Mesothelial cell of epicardium (in vitro differentiated cells): Measurements from ENCODE around the gene RGL3. TPM values are rescaled to one million over a fixed set of nuclear protein-coding genes. Genes with fewer than 3 reads are reported as not detected.
"Not testable (repeated sequence)": the region's sequence is repeated elsewhere in the genome, so short reads cannot be mapped to it uniquely, and the experiment has no call there.

Source experiments
- DNase-seq, 2 experiments: peaks; one replicate each; pipeline ENCODE4 v3.0.0; 2021; ENCODE audit warnings: low spot score in 2 of 2; ENCODE audit not compliant: unreplicated experiment in 2 of 2
- H3K27ac Mint-ChIP-seq: 2 replicates; pipeline ENCODE4 v1.8.0; 2021; ENCODE audit warnings: mixed read lengths
- H3K27me3 Mint-ChIP-seq: 2 replicates; pipeline ENCODE4 v1.8.0; 2021; ENCODE audit warnings: low read depth, mixed read lengths
- H3K36me3 Mint-ChIP-seq: 2 replicates; pipeline ENCODE4 v1.8.0; 2021; ENCODE audit warnings: mixed read lengths
- H3K4me1 Mint-ChIP-seq: 2 replicates; pipeline ENCODE4 v1.8.0; 2021; ENCODE audit warnings: mixed read lengths
- H3K4me3 Mint-ChIP-seq: 2 replicates; pipeline ENCODE4 v1.8.0; 2021; ENCODE audit warnings: mild to moderate bottlenecking, moderate library complexity, mixed read lengths
- H3K9me3 Mint-ChIP-seq: 2 replicates; pipeline ENCODE4 v1.8.0; 2021; ENCODE audit warnings: mixed read lengths
- total RNA-seq: library from RNA; stranded (reverse); gene quantifications from 3 replicates; pipeline ENCODE4 v1.2.1, GENCODE V29; 2021
- TF ChIP-seq, protein P1 (sequence below): fragments of 200-600 bp; sonication (generic); IDR thresholded peaks from one replicate; pipeline ENCODE4 v1.5.0; 2021; ENCODE audit warnings: antibody characterized with exemption; ENCODE audit not compliant: unreplicated experiment

The RGL3 gene
- total RNA-seq, 1 donor from 2014 or later: 80.8 TPM

DNA sequence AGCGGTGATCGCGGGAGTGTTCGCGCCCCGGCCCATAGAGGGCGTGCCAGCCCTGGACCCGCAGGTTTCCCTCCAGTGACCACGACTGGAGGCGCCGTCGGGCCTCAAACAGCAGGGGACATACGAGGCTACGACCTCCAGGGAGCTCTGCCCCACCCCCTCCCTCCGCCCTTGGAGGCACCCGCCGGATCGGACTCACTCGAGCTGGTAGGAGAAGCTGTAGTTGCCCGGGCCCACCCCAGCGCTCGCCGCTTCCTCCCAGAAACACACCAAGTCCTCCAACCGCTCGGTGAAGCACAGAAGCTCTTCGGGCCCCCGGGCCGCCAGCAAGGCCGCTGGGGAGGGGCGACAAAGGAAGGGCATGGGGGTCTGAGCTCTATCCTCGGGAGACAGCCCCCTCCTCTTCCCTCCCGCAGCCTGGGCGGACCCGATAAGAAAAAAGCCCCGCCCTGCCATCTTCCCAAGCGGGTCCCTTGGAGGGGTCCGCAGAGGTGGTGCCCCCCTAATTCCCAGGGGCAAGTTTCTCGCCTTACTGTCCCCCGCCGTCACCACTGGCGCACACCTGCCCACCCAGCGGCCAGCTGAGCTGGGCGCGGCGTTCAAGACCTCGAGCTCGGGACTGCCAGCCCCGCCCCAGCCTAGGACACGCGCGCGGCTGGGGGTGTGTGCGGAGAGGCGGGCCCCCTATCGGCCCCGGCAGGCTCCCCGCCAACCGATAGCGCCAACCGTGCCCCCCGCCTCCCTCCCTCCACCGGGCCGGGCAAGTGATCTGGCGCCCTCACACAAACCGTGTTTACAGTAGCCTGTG lies 36.0 kb downstream of the RGL3 start:
- H3K36me3 Mint-ChIP-seq: no peaks in the 10 kb centered on the region
- peaks cover 25% of the 10 kb centered on the region for H3K27me3 Mint-ChIP-seq
- H3K27ac Mint-ChIP-seq: no peak overlapping the region
- H3K4me3 Mint-ChIP-seq: peak overlapping the region; percentile 84
- DNase-seq: no peak
- TF ChIP-seq, protein P1, sequence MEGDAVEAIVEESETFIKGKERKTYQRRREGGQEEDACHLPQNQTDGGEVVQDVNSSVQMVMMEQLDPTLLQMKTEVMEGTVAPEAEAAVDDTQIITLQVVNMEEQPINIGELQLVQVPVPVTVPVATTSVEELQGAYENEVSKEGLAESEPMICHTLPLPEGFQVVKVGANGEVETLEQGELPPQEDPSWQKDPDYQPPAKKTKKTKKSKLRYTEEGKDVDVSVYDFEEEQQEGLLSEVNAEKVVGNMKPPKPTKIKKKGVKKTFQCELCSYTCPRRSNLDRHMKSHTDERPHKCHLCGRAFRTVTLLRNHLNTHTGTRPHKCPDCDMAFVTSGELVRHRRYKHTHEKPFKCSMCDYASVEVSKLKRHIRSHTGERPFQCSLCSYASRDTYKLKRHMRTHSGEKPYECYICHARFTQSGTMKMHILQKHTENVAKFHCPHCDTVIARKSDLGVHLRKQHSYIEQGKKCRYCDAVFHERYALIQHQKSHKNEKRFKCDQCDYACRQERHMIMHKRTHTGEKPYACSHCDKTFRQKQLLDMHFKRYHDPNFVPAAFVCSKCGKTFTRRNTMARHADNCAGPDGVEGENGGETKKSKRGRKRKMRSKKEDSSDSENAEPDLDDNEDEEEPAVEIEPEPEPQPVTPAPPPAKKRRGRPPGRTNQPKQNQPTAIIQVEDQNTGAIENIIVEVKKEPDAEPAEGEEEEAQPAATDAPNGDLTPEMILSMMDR: peak; percentile 85
- no peaks in the 10 kb centered on the region for H3K9me3 Mint-ChIP-seq
- peaks cover 18% of the 10 kb centered on the region for H3K4me1 Mint-ChIP-seq

DNA sequence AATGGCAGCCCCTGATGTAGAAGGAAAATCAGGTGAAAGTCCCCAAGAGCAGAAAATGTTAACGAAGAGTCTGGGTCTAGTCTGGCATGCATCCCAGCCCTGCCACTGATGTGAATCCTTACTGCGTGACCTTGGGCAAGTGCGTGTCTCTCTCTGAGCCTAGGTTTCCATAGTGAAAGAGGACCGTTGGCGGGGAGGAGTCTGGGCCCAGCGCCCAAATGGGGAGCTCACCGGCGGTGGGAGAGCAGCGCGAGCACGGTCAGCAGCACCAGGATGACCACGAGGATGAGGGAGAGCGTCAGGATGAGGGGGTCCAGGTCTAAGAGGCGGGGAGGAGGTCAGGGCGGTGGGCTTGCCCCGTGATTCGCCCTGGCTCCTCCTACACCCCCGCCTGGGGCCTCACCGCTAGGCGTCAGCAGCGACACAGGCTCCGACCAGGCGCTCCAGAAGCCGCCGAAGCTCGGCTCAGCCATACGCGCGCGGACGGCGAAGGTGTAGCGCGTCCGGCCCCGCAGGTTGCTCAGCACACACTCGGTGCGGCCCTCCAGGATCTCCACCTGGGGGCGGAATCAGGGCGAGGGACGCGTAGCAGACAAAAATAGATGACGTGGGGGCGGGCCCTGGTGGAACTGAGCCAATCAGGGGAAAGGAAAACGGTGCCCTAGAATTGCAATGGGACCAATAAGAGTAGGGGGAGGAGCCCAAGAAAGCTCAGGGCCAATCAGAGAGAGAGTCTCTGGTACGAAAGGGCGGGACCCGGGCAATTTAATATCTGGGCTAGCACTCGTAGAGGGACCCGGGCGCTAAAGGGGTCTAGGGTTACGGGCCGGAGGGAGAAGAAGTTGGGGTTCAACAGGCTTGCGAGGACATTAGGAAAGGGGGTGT lies 38.2 kb downstream of the RGL3 start:
- peak overlapping the region; percentile 84 for H3K4me3 Mint-ChIP-seq
- peaks cover 25% of the 10 kb centered on the region for H3K27me3 Mint-ChIP-seq
- TF ChIP-seq, protein P1: peak; percentile 57
- H3K9me3 Mint-ChIP-seq: no peaks in the 10 kb centered on the region
- H3K27ac Mint-ChIP-seq: peak overlapping the region; percentile 98
- DNase-seq: peak; percentile 90 to 96
- H3K36me3 Mint-ChIP-seq: no peaks in the 10 kb centered on the region
- H3K4me1 Mint-ChIP-seq: peaks cover 20% of the 10 kb centered on the region

DNA sequence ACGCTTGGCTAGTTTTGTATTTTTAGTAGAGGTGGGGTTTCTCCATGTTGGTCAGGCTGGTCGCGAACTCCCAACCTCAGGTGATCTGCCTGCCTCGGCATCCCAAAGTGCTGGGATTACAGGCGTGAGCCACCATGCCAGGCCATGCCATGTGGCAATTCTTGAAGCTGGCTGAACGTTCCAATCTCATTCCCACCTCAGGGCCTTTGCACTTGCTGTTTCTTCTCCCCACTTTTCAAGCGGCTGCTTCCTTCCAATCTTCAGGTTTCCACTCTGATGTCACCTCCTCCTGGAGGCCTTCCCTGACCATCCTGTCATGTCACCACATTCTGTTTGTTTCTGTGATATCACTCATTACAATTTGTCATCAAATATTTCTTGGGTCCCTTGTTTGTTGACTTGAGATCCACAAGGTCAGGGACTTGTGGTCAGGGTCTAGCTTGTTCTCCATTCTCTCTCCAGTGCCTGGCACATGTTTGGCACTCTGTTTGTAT lies 39.2 kb downstream of the RGL3 start:
- H3K4me1 Mint-ChIP-seq: peaks cover 20% of the 10 kb centered on the region
- no peaks in the 10 kb centered on the region for H3K36me3 Mint-ChIP-seq
- H3K27me3 Mint-ChIP-seq: peaks cover 25% of the 10 kb centered on the region
- TF ChIP-seq, protein P1: no peak
- no peak overlapping the region for H3K27ac Mint-ChIP-seq
- H3K4me3 Mint-ChIP-seq: peak overlapping the region; percentile 84
- H3K9me3 Mint-ChIP-seq: no peaks in the 10 kb centered on the region
- DNase-seq: no peak

DNA sequence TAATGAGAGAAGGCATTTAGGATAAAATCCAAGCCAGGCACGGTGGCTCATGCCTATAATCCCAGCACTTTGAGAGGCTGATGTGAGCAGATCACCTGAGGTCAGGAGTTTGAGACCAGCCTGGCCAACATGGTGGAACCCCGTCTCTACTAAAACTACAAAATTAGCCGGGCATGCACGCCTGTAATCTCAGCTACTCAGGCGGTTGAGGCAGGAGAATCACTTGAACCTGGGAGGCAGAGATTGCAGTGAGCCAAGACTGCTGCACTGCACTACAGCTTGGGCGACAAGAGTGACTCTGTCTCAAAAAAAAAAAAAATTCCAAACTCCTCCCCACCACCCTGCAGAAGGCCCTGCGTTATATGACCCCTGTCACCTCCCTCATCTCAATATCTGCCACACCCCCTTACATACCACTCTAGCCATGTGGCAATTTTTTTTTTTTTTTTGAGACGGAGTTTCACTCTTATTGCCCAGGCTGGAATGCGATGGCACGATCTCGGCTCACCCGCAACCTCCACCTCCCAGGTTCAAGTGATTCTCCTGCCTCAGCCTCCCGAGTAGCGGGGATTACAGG lies 39.8 kb downstream of the RGL3 start:
- not testable (repeated sequence) for DNase-seq, H3K27ac Mint-ChIP-seq, H3K9me3 Mint-ChIP-seq, H3K4me3 Mint-ChIP-seq, H3K36me3 Mint-ChIP-seq
- H3K4me1 Mint-ChIP-seq: peaks cover 20% of the 10 kb centered on the region
- H3K27me3 Mint-ChIP-seq: peaks cover 24% of the 10 kb centered on the region

DNA sequence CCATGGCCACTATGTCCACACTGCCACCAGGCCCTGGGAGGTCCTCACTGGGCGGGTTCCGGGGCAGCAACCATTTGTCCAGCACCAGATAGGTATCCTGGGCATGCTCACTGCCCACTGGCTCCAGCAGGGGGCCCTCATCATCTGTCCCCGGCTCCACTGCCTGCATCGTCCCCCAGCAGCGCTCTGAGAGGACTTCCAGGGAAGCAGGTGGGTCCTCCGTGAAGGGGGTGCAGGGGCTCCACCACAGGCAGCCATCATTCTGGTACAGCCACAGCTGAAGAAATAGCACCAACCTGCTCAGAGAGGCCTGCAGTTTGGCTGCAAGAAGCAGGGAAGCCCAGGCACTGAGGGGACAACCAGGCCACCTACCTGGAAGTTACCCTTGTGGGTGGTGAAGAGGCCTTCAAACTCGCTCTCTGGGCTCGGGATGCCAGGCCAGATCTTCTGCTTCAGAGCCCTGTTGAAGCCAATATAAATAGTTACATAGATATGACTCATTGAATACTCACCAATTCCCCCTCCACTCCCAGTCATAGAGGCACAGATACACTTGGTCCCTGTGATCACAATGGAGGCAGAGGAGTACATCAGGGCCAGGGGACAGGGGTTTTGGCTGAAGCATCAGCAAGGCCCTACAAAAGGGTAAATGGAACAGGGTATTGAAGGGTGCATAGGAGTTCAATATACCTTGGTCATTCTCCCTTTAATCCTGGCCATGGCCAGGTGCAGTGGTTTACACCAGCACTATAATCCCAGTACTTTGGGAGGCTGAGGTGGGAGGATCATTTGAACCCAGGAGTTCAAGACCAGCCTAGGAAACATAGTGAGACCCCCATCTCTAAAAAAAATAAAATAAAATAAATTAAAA lies 40.6 kb downstream of the RGL3 start:
- TF ChIP-seq, protein P1: peak; percentile 61
- DNase-seq: peak in 1 of 2 experiments; percentile 65
- Mint-ChIP-seq H3K9me3 (no peaks in the 10 kb centered on the region), H3K4me3 (no peak overlapping the region), H3K4me1 (peaks cover 20% of the 10 kb centered on the region), H3K27me3 (peaks cover 22% of the 10 kb centered on the region), H3K36me3 (no peaks in the 10 kb centered on the region), H3K27ac (peak overlapping the region; percentile 24)
